Central memory CD8-positive, alpha-beta T cell (primary cell): ENCODE results near the gene ARHGAP44.

Experiments used
- ATAC-seq: fragments of 150-1000 bp; cut with Tn5 transposase; replicated peaks from 2 replicates; pipeline ENCODE4 v1.10.0; 2022; ENCODE audit warnings: mild to moderate bottlenecking, moderate FRiP score, moderate number of reproducible peaks; ENCODE audit not compliant: poor library complexity, severe bottlenecking; ENCODE audit errors: extremely low read depth
- DNase-seq, 2 donors: peaks; one replicate each; pipeline ENCODE4 v3.0.0; 2021; ENCODE audit warnings: low spot score in 2 of 2
- H3K27ac Mint-ChIP-seq: one replicate; pipeline ENCODE4 v1.8.0; 2022; ENCODE audit warnings: low read depth, mild to moderate bottlenecking, moderate library complexity, mixed read lengths
- H3K27me3 Mint-ChIP-seq: one replicate; pipeline ENCODE4 v1.8.0; 2022; ENCODE audit warnings: mixed read lengths
- H3K36me3 Mint-ChIP-seq: one replicate; pipeline ENCODE4 v1.8.0; 2022; ENCODE audit warnings: mild to moderate bottlenecking, moderate library complexity, mixed read lengths; ENCODE audit not compliant: insufficient read depth
- H3K4me1 Mint-ChIP-seq: one replicate; pipeline ENCODE4 v1.8.0; 2022; ENCODE audit warnings: mixed read lengths
- H3K4me3 Mint-ChIP-seq: one replicate; pipeline ENCODE4 v1.8.0; 2022; ENCODE audit warnings: mild to moderate bottlenecking, moderate library complexity, mixed read lengths
- H3K9me3 Mint-ChIP-seq: one replicate; pipeline ENCODE4 v1.8.0; 2022; ENCODE audit warnings: mixed read lengths

Gene ARHGAP44

GRCh38 chr17:12911239-12911638, 121.9 kb downstream of the ARHGAP44 start:
- H3K9me3 Mint-ChIP-seq: no peaks in the 10 kb centered on the region
- no peaks in the 10 kb centered on the region for H3K4me1 Mint-ChIP-seq
- H3K27ac Mint-ChIP-seq: no peak overlapping the region
- H3K27me3 Mint-ChIP-seq: peaks cover 37% of the 10 kb centered on the region
- H3K36me3 Mint-ChIP-seq: peaks cover 2% of the 10 kb centered on the region
- no peak overlapping the region for H3K4me3 Mint-ChIP-seq
- no peak for DNase-seq
- no peak for ATAC-seq

DNA sequence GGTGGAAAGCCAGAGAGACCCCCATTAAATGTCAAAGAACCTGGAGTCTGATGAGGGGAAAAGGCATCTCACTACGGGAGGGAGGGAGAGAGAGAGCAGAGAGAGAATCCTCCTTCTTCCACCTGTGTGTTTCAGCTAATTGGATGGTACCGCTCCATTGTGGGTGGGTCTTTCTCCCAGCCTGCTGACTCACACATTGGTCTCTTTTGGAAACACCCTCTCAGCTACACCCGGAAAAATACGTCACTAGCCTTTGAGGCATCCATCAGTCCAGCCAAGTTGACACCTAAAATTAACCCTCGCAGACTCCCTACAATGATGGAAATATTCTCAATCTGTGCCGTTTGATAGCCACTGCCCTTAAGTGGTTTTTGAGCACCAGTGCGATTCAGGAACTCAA, 128.1 kb downstream of the ARHGAP44 start:
- ATAC-seq: no peak
- Mint-ChIP-seq H3K9me3 (no peaks in the 10 kb centered on the region), H3K27ac (no peak overlapping the region), H3K4me1 (no peaks in the 10 kb centered on the region), H3K4me3 (no peak overlapping the region), H3K27me3 (peaks cover 9% of the 10 kb centered on the region), H3K36me3 (no peaks in the 10 kb centered on the region)
- DNase-seq: no peak

DNA sequence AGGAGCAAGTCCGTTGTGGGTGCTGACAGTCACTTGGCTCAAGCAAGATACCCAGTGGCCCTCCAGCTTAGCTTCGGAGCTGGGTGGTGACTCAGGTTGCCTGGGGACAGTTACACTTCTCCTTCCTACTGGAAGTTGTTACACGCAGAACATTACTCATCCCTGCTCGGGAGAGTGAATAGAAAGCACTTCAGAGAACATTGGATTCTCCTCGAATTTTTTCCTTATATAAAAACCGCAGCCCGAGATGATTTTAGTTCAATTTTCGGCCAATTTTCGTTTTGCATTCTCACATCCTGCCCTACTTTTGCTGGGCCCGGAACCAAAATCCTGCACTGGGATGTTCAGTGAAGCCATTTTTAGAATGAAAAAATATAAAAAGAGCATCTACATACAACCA, 128.8 kb downstream of the ARHGAP44 start:
- Mint-ChIP-seq H3K27ac (no peak overlapping the region), H3K4me3 (no peak overlapping the region), H3K9me3 (no peaks in the 10 kb centered on the region), H3K4me1 (no peaks in the 10 kb centered on the region), H3K27me3 (peaks cover 9% of the 10 kb centered on the region), H3K36me3 (no peaks in the 10 kb centered on the region)
- ATAC-seq: no peak
- DNase-seq: no peak

DNA sequence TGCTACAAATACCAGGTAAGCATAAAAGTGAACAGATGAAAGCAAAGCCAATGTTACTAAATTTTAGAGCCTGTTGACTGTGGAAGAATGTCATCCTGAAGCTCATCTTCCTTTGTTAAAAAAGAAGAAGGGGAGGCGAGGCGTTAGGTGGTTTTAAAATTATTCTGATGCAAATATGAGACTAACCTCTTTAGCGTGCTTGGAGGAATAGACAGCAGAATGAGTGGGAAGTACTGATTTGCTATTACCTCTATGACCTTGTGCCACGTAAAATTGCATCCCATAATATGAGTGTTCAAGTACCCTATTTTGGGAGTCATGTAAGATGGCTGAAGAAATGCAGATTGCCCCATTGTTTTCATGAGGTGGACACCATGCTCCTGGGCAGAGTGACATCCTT, 132.8 kb downstream of the ARHGAP44 start:
- peaks cover 20% of the 10 kb centered on the region for H3K27me3 Mint-ChIP-seq
- DNase-seq: no peak
- no peak for ATAC-seq
- H3K27ac Mint-ChIP-seq: no peak overlapping the region
- H3K36me3 Mint-ChIP-seq: no peaks in the 10 kb centered on the region
- H3K9me3 Mint-ChIP-seq: no peaks in the 10 kb centered on the region
- H3K4me3 Mint-ChIP-seq: no peak overlapping the region
- no peaks in the 10 kb centered on the region for H3K4me1 Mint-ChIP-seq

- Mint-ChIP-seq H3K4me3 (no peak overlapping the region), H3K9me3 (no peaks in the 10 kb centered on the region), H3K4me1 (no peaks in the 10 kb centered on the region), H3K27ac (no peak overlapping the region), H3K27me3 (peaks cover 38% of the 10 kb centered on the region), H3K36me3 (peaks cover 1% of the 10 kb centered on the region)
- ATAC-seq (no peak), DNase-seq (no peak)
Observed at GRCh38 chr17:12924614-12925013, 135.3 kb downstream of the ARHGAP44 start.

GRCh38 chr17:12927001-12927400, 137.7 kb downstream of the ARHGAP44 start:
- DNase-seq (no peak), ATAC-seq (no peak)
- Mint-ChIP-seq H3K27ac (no peak overlapping the region), H3K9me3 (no peaks in the 10 kb centered on the region), H3K4me1 (no peaks in the 10 kb centered on the region), H3K4me3 (no peak overlapping the region), H3K27me3 (peaks cover 46% of the 10 kb centered on the region), H3K36me3 (peaks cover 4% of the 10 kb centered on the region)

DNA sequence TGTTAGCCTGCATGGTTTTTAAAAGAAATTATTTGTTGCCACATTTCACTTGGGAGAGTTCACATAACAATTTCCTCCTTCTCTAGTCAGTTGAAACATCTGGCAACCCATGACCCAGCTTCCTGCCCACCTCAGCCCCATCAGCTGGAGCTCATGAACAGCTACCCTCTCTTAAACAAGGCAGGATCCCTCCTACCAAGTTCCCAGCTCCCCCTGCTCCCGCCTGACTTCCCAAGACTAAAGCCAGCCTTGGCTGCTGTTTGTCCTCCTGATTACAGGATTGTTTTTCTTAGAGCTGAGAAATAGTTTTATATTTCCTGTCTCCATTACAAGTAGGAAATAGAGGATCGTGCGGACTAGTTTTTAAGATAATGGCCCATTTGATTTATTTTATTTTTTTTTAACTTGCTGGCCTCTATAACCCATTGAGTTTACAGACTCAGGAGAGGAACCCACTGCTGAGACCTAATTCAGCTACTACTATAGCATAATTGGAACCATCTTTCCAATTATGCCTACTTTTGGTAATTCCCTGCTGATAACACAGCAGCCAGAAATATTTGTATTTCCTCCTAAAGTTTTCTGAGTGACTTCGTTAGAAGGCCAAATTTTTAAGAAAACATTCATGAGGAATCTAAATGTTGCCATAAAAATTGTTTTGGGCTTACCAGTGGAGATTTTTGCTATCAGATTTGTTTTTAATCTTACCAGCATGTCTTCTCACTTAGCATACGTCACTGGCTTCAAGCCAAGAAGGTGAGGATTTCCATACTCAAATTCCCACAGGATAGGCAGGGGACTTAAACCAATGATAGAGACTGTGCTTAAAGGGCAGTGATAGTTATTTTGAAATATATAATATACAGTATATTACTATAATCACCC, 138.5 kb downstream of the ARHGAP44 start:
- Mint-ChIP-seq H3K4me1 (no peaks in the 10 kb centered on the region), H3K4me3 (no peak overlapping the region), H3K27ac (no peak overlapping the region), H3K27me3 (peaks cover 50% of the 10 kb centered on the region), H3K9me3 (no peaks in the 10 kb centered on the region), H3K36me3 (peaks cover 4% of the 10 kb centered on the region)
- ATAC-seq (no peak), DNase-seq (no peak)

- H3K4me1 Mint-ChIP-seq: no peaks in the 10 kb centered on the region
- no peak overlapping the region for H3K4me3 Mint-ChIP-seq
- DNase-seq (no peak), ATAC-seq (no peak)
- no peak overlapping the region for H3K27ac Mint-ChIP-seq
- peaks cover 60% of the 10 kb centered on the region for H3K27me3 Mint-ChIP-seq
- no peaks in the 10 kb centered on the region for H3K9me3 Mint-ChIP-seq
- peaks cover 4% of the 10 kb centered on the region for H3K36me3 Mint-ChIP-seq
Observed at GRCh38 chr17:12928736-12929135, 139.4 kb downstream of the ARHGAP44 start.

DNA sequence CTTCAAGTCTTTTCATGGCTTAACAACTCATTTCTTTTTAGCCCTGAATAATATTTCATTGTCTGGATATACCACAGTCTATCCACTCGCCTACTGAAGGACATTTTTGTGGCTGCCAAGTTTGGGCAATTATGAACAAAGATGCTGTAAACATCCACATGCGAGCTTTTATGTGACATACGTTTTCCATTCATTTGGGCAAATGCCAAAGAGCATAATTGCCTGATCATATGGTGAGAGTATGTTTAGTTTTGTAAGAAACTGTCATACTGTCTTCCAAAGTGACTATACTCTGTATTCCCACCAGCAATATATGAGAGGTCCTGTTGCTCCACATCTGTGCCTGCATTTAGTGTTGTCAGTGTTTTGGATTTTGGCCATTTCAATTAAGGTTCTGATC, 147.2 kb downstream of the ARHGAP44 start:
- Mint-ChIP-seq H3K9me3 (no peaks in the 10 kb centered on the region), H3K27me3 (peaks cover 37% of the 10 kb centered on the region), H3K36me3 (no peaks in the 10 kb centered on the region), H3K27ac (no peak overlapping the region), H3K4me1 (peaks cover 5% of the 10 kb centered on the region), H3K4me3 (no peak overlapping the region)
- ATAC-seq (no peak), DNase-seq (no peak)

GRCh38 chr17:12940699-12941098, 151.4 kb downstream of the ARHGAP44 start:
- ATAC-seq (no peak), DNase-seq (no peak)
- no peak overlapping the region for H3K27ac Mint-ChIP-seq
- no peak overlapping the region for H3K4me3 Mint-ChIP-seq
- H3K9me3 Mint-ChIP-seq: no peaks in the 10 kb centered on the region
- no peaks in the 10 kb centered on the region for H3K4me1 Mint-ChIP-seq
- no peaks in the 10 kb centered on the region for H3K36me3 Mint-ChIP-seq
- H3K27me3 Mint-ChIP-seq: peaks cover 28% of the 10 kb centered on the region

DNA sequence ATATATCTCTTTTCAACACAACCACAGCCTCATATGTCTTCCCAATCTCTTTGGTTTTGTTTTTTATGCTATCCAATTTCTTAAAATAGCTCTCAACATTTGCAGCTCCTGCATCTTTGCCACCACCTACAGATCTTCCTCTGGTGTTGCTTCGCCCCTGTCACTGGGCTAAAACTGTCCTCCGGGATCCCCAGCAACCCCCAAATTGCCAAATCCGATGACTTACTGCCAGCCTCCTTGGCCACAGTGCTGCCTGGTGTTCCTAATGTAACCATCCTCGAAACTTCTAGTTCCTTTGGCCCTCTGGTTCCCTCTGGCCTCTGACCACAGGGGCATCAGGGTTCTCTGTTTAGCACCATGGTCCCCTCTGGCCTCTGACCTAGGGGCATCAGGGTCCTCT, 157.7 kb downstream of the ARHGAP44 start:
- H3K27me3 Mint-ChIP-seq: peaks cover 27% of the 10 kb centered on the region
- ATAC-seq (no peak), DNase-seq (no peak)
- H3K4me3 Mint-ChIP-seq: no peak overlapping the region
- H3K9me3 Mint-ChIP-seq: no peaks in the 10 kb centered on the region
- H3K4me1 Mint-ChIP-seq: no peaks in the 10 kb centered on the region
- no peak overlapping the region for H3K27ac Mint-ChIP-seq
- no peaks in the 10 kb centered on the region for H3K36me3 Mint-ChIP-seq

- Mint-ChIP-seq H3K27ac (no peak overlapping the region), H3K9me3 (no peaks in the 10 kb centered on the region), H3K4me3 (no peak overlapping the region), H3K4me1 (no peaks in the 10 kb centered on the region), H3K27me3 (peaks cover 9% of the 10 kb centered on the region), H3K36me3 (no peaks in the 10 kb centered on the region)
- ATAC-seq (no peak), DNase-seq (no peak)
Observed at GRCh38 chr17:12952012-12952411, 162.7 kb downstream of the ARHGAP44 start.

- no peak for ATAC-seq
- no peak overlapping the region for H3K4me3 Mint-ChIP-seq
- no peaks in the 10 kb centered on the region for H3K36me3 Mint-ChIP-seq
- no peak for DNase-seq
- H3K9me3 Mint-ChIP-seq: no peaks in the 10 kb centered on the region
- H3K27ac Mint-ChIP-seq: no peak overlapping the region
- no peaks in the 10 kb centered on the region for H3K27me3 Mint-ChIP-seq
- no peaks in the 10 kb centered on the region for H3K4me1 Mint-ChIP-seq
Observed at GRCh38 chr17:12953156-12953555, 163.9 kb downstream of the ARHGAP44 start.
